GM13977 (cell line): ENCODE results near the gene XRCC5.
"Not testable (repeated sequence)": the region's sequence is repeated elsewhere in the genome, so short reads cannot be mapped to it uniquely, and the experiment has no call there.

ENCODE experiments used
- DNase-seq: peaks from one replicate; pipeline ENCODE4 v3.0.0; 2012; ENCODE audit warnings: low spot score
- CTCF ChIP-seq: IDR thresholded peaks from 2 replicates; pipeline ENCODE4 v1.5.1; 2012; ENCODE audit warnings: mild to moderate bottlenecking, control low read depth; ENCODE audit not compliant: insufficient read depth; ENCODE audit errors: extremely low read depth, missing control alignments
- in situ Hi-C: fragments of 300-500 bp; cut with MboI; formaldehyde crosslinking; loops from one replicate; pipeline ENCODE4 v1.12.0; 2022; ENCODE audit warnings: low sequenced_read_pairs, low pct_unique_long_range_greater_than_20kb, mixed read lengths, inconsistent platforms; ENCODE audit not compliant: unreplicated experiment

The XRCC5 gene

GRCh38 chr2:216134958-216135541 is 25.9 kb downstream of the XRCC5 start:
- in situ Hi-C loops: no loop called here
- TF ChIP-seq CTCF: no peak
- DNase-seq: no peak

- in situ Hi-C loops: no loop called here
- DNase-seq: peak; percentile 11
- peak; percentile 52 for TF ChIP-seq CTCF
These were observed 30.7 kb downstream of the XRCC5 start for GRCh38 chr2:216139884-216140283.

- in situ Hi-C loops, DNase-seq: not testable (repeated sequence)
These were observed 32.4 kb downstream of the XRCC5 start for GRCh38 chr2:216141516-216141915.

GRCh38 chr2:216142540-216142939 is 33.4 kb downstream of the XRCC5 start:
- no peak for TF ChIP-seq CTCF
- peak; percentile 76 for DNase-seq
- in situ Hi-C loops: no loop called here

- in situ Hi-C loops: no loop called here
- TF ChIP-seq CTCF: no peak
- DNase-seq: no peak
These were observed 35.2 kb downstream of the XRCC5 start for GRCh38 chr2:216144372-216144771.

DNA sequence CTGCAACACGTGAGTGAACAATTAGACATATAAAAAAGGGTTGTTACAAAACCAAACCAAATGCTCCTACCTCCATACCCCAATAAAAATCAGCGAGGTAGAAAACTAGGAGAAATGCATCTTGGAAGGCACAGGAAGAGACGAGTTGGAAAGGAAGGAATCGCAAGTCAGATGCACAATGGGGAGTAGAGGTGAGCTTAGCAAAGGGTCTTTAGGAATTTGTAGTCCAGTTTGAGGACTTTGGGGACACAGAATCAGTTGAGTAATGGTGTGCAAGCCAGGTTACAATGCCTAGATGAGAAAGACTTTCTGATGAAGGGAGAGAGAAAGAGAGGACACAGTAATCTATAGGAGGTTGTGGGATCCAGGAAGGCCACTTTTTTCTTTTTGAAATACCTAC is 35.7 kb downstream of the XRCC5 start:
- DNase-seq: no peak
- in situ Hi-C loops: no loop called here
- TF ChIP-seq CTCF: no peak

DNA sequence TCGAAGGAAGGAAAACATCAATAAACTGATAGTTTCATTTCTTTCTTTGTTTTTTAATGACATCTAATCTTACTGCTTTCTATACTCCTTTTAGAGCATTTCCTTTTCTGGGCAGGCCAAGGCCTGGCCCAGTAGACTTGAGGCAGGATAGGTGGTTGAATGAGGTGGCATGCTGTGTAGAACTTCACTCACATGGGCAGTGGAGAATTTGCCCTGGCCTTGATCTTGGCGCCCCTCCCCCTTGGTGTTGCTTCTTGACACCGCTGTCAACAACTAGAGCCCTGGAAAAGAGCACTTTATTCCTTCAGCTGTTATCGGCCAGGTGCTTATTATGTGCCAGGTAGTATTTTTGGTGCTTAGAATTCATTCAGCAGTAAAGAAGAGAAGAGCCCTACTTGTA is 37.4 kb downstream of the XRCC5 start:
- in situ Hi-C loops: no loop called here
- TF ChIP-seq CTCF: no peak
- no peak for DNase-seq
